Stimulated activated CD4-positive, alpha-beta T cell treated with anti-CD3 and anti-CD28 coated beads, Interleukin-2, amount 100 ng/mL, for 48 hours (primary cell): ENCODE measurements around the gene EFNB1.

Experiments used
- DNase-seq, 2 donors: peaks; one replicate each; pipeline ENCODE4 v3.0.0-alpha.2; 2020

Gene EFNB1

GRCh38 chrX:68844581-68844980 is 15.8 kb downstream of the EFNB1 start:
- DNase-seq = no peak

GRCh38 chrX:68846536-68846935 is 17.7 kb downstream of the EFNB1 start:
- no peak for DNase-seq

GRCh38 chrX:68847172-68847571 is 18.4 kb downstream of the EFNB1 start:
- no peak for DNase-seq

GRCh38 chrX:68848189-68848940 is 19.5 kb downstream of the EFNB1 start:
- no peak for DNase-seq

- DNase-seq = no peak
Observed at GRCh38 chrX:68851082-68851481, 22.3 kb downstream of the EFNB1 start.

GRCh38 chrX:68852046-68852445 is 23.2 kb downstream of the EFNB1 start:
- no peak for DNase-seq

GRCh38 chrX:68853665-68854251 is 24.9 kb downstream of the EFNB1 start:
- DNase-seq = no peak

GRCh38 chrX:68865300-68865699 is 36.5 kb downstream of the EFNB1 start:
- DNase-seq = no peak

- DNase-seq = no peak
Observed at GRCh38 chrX:68865926-68866325, 37.1 kb downstream of the EFNB1 start.

- no peak for DNase-seq
Observed at GRCh38 chrX:68867458-68868112, 38.8 kb downstream of the EFNB1 start.

GRCh38 chrX:68868316-68868715 is 39.5 kb downstream of the EFNB1 start:
- no peak for DNase-seq

- no peak for DNase-seq
Observed at GRCh38 chrX:68868902-68869800, 40.3 kb downstream of the EFNB1 start.

GRCh38 chrX:68870357-68870756 is 41.5 kb downstream of the EFNB1 start:
- DNase-seq = no peak

- DNase-seq = no peak
Observed at GRCh38 chrX:68872171-68872570, 43.4 kb downstream of the EFNB1 start.

- DNase-seq = no peak
Observed at GRCh38 chrX:68874076-68874475, 45.3 kb downstream of the EFNB1 start.

- no peak for DNase-seq
Observed at GRCh38 chrX:68876731-68877130, 47.9 kb downstream of the EFNB1 start.

GRCh38 chrX:68877606-68878005 is 48.8 kb downstream of the EFNB1 start:
- no peak for DNase-seq

- DNase-seq = no peak
Observed at GRCh38 chrX:68878977-68879645, 50.3 kb downstream of the EFNB1 start.

- no peak for DNase-seq
Observed at GRCh38 chrX:68880846-68881552, 52.2 kb downstream of the EFNB1 start.

GRCh38 chrX:68881911-68882310 is 53.1 kb downstream of the EFNB1 start:
- DNase-seq = no peak

- DNase-seq = no peak
Observed at GRCh38 chrX:68883800-68884199, 55.0 kb downstream of the EFNB1 start.

GRCh38 chrX:68889249-68889648 is 60.4 kb downstream of the EFNB1 start:
- no peak for DNase-seq
